H9 (cell line): Measurements from ENCODE around the gene PITRM1. TPM values are rescaled to one million over a fixed set of nuclear protein-coding genes. Genes with fewer than 3 reads are reported as not detected.

ENCODE experiments used
- DNase-seq: peaks from one replicate; pipeline ENCODE4 v3.0.0-alpha.2; 2017
- H2AFZ ChIP-seq: one replicate; pipeline ENCODE4 v1.6.1; 2013; ENCODE audit warnings: mild to moderate bottlenecking, low read length, control low read depth, moderate library complexity
- H2AK5ac ChIP-seq: 2 replicates; pipeline ENCODE4 v1.6.1; 2013; ENCODE audit warnings: low read length, control low read depth, mixed read lengths; ENCODE audit not compliant: insufficient read length
- H2BK120ac ChIP-seq: one replicate; pipeline ENCODE4 v1.6.1; 2013; ENCODE audit warnings: low read depth, mild to moderate bottlenecking, low read length, control low read depth, inconsistent platforms; ENCODE audit not compliant: poor library complexity, severe bottlenecking
- H2BK12ac ChIP-seq: 2 replicates; pipeline ENCODE4 v1.6.1; 2013; ENCODE audit warnings: low read length, control low read depth, mixed read lengths, low read depth; ENCODE audit not compliant: insufficient read length
- H2BK15ac ChIP-seq: 2 replicates; pipeline ENCODE4 v1.6.1; 2013; ENCODE audit warnings: low read depth, low read length, control low read depth
- H2BK20ac ChIP-seq: one replicate; pipeline ENCODE4 v1.6.1; 2013; ENCODE audit warnings: low read depth, mild to moderate bottlenecking, low read length, control low read depth, inconsistent platforms; ENCODE audit not compliant: poor library complexity, severe bottlenecking
- H2BK5ac ChIP-seq: 2 replicates; pipeline ENCODE4 v1.6.1; 2013; ENCODE audit warnings: low read length, control low read depth, mixed read lengths; ENCODE audit not compliant: insufficient read length
- H3K14ac ChIP-seq: 2 replicates; pipeline ENCODE4 v1.6.1; 2013; ENCODE audit warnings: low read length, control low read depth; ENCODE audit not compliant: insufficient read depth
- H3K18ac ChIP-seq: 2 replicates; pipeline ENCODE4 v1.6.1; 2013; ENCODE audit warnings: low read depth, mild to moderate bottlenecking, mixed read lengths, low read length, control low read depth; ENCODE audit not compliant: insufficient read length
- H3K23ac ChIP-seq: 2 replicates; pipeline ENCODE4 v1.6.1; 2013; ENCODE audit warnings: low read length, control low read depth, mixed read lengths, low read depth; ENCODE audit not compliant: insufficient read length
- H3K23me2 ChIP-seq: 2 replicates; pipeline ENCODE4 v1.6.1; 2013; ENCODE audit warnings: low read depth, mild to moderate bottlenecking, mixed read lengths, low read length, control low read depth; ENCODE audit not compliant: insufficient read length, poor library complexity, severe bottlenecking
- H3K27ac ChIP-seq: 2 replicates; pipeline ENCODE4 v1.5.1; 2013; ENCODE audit warnings: low read length, control low read depth, mixed read lengths, low read depth; ENCODE audit not compliant: insufficient read length
- H3K27me3 ChIP-seq: 2 replicates; pipeline ENCODE4 v1.6.1; 2013; ENCODE audit warnings: low read length, control low read depth, inconsistent platforms; ENCODE audit not compliant: insufficient read depth
- H3K4ac ChIP-seq: 2 replicates; pipeline ENCODE4 v1.6.1; 2013; ENCODE audit warnings: low read depth, mild to moderate bottlenecking, control low read depth, inconsistent platforms, low read length, moderate library complexity
- H3K4me1 ChIP-seq: 2 replicates; pipeline ENCODE4 v1.6.1; 2013; ENCODE audit warnings: low read length, control low read depth, inconsistent platforms; ENCODE audit not compliant: insufficient read depth
- H3K4me2 ChIP-seq: 2 replicates; pipeline ENCODE4 v1.6.1; 2013; ENCODE audit warnings: low read length, control low read depth, mixed read lengths; ENCODE audit not compliant: insufficient read length, insufficient read depth
- H3K56ac ChIP-seq: 2 replicates; pipeline ENCODE4 v1.6.1; 2013; ENCODE audit warnings: low read depth, mild to moderate bottlenecking, mixed read lengths, low read length, control low read depth; ENCODE audit not compliant: insufficient read length
- H3K79me1 ChIP-seq: 2 replicates; pipeline ENCODE4 v1.6.1; 2013; ENCODE audit warnings: low read depth, mild to moderate bottlenecking, moderate library complexity, low read length, control low read depth, inconsistent platforms; ENCODE audit not compliant: insufficient read depth, poor library complexity, severe bottlenecking
- H3K79me2 ChIP-seq: 2 replicates; pipeline ENCODE4 v1.6.1; 2013; ENCODE audit warnings: low read length, control low read depth, inconsistent platforms; ENCODE audit not compliant: insufficient read depth
- H3K9ac ChIP-seq: 2 replicates; pipeline ENCODE4 v1.6.1; 2013; ENCODE audit warnings: low read length, control low read depth, mixed read lengths; ENCODE audit not compliant: insufficient read length; ENCODE audit errors: extremely low read depth
- H3K9me3 ChIP-seq: one replicate; pipeline ENCODE4 v1.6.1; 2013; ENCODE audit warnings: low read depth, low read length, inconsistent platforms; ENCODE audit not compliant: control insufficient read depth
- H3T11ph ChIP-seq: one replicate; pipeline ENCODE4 v1.6.1; 2013; ENCODE audit warnings: mild to moderate bottlenecking, low read length, control low read depth, inconsistent platforms
- H4K20me1 ChIP-seq: one replicate; pipeline ENCODE4 v1.6.1; 2013; ENCODE audit not compliant: control insufficient read depth, insufficient read length, insufficient read depth
- H4K5ac ChIP-seq: 2 replicates; pipeline ENCODE4 v1.6.1; 2013; ENCODE audit warnings: low read depth, mild to moderate bottlenecking, mixed read lengths, low read length, control low read depth; ENCODE audit not compliant: insufficient read length
- H4K8ac ChIP-seq: replicated peaks from 2 replicates; pipeline ENCODE4 v1.6.1; 2013; ENCODE audit warnings: low read length, control low read depth, mixed read lengths, low read depth; ENCODE audit not compliant: insufficient read length
- H4K91ac ChIP-seq: 2 replicates; pipeline ENCODE4 v1.6.1; 2013; ENCODE audit warnings: low read depth, mild to moderate bottlenecking, moderate library complexity, mixed read lengths, low read length, control low read depth; ENCODE audit not compliant: insufficient read length
- H3K27ac Mint-ChIP-seq, 3 experiments: 2 replicates in 2 of 3; 3 replicates in 1 of 3; pipeline ENCODE4 v1.8.0; 2020 to 2021; ENCODE audit warnings: mixed read lengths in 3 of 3, mild to moderate bottlenecking in 1 of 3, moderate library complexity in 1 of 3
- H3K27me3 Mint-ChIP-seq: 2 replicates; pipeline ENCODE4 v1.8.0; 2021; ENCODE audit warnings: low read depth, mild to moderate bottlenecking, moderate library complexity, mixed read lengths
- H3K36me3 Mint-ChIP-seq, 3 experiments: 2 replicates in 2 of 3; 3 replicates in 1 of 3; pipeline ENCODE4 v1.8.0; 2020 to 2021; ENCODE audit warnings: low read depth in 3 of 3, mixed read lengths in 3 of 3; ENCODE audit not compliant: insufficient read depth in 1 of 3
- H3K4me1 Mint-ChIP-seq, 2 experiments: 2 replicates each; pipeline ENCODE4 v1.8.0; 2020; ENCODE audit warnings: mixed read lengths in 2 of 2
- H3K4me3 Mint-ChIP-seq, 2 experiments: 2 replicates in 1 of 2; 3 replicates in 1 of 2; pipeline ENCODE4 v1.8.0; 2020 to 2021; ENCODE audit warnings: mild to moderate bottlenecking in 2 of 2, mixed read lengths in 2 of 2, moderate library complexity in 1 of 2
- H3K9me3 Mint-ChIP-seq, 2 experiments: 2 replicates in 1 of 2; 3 replicates in 1 of 2; pipeline ENCODE4 v1.8.0; 2020; ENCODE audit warnings: mild to moderate bottlenecking in 2 of 2, mixed read lengths in 2 of 2, moderate library complexity in 1 of 2
- CTCF ChIP-seq: fragments of 200-600 bp; sonication (generic); conservative IDR thresholded peaks from 3 replicates; pipeline ENCODE4 v1.8.0; 2021; ENCODE audit warnings: antibody characterized with exemption, mild to moderate bottlenecking
- WGBS: extraction: QIAGEN DNeasy Blood & Tissue Kit; methylation state at CpG from one replicate; pipeline ENCODE4 v1.1.7; 2013; ENCODE audit warnings: missing lambda C conversion rate, low lambda C conversion rate, mixed read lengths; ENCODE audit not compliant: insufficient read length; ENCODE audit errors: extremely low coverage; 5-methylcytosine and 5-hydroxymethylcytosine counted together
- total RNA-seq: library from RNA; stranded (reverse); gene quantifications from 2 replicates; pipeline ENCODE4 v1.2.1, GENCODE V29; 2021

Gene PITRM1
- total RNA-seq, 1 experiment from 2014 or later: 27.8 TPM

- Histone ChIP-seq H3T11ph (no peak overlapping the region), H3K79me1 (no peaks in the 10 kb centered on the region), H3K18ac (no peak overlapping the region), H4K20me1 (no peaks in the 10 kb centered on the region), H2AK5ac (no peak overlapping the region), H2BK15ac (no peak overlapping the region), H3K4me2 (no peak overlapping the region), H3K27ac (no peak overlapping the region), H4K8ac (no peak overlapping the region), H2BK20ac (no peak overlapping the region), H2BK120ac (no peak overlapping the region), H3K23me2 (no peaks in the 10 kb centered on the region), H3K9ac (no peak overlapping the region), H4K5ac (no peak overlapping the region), H3K27me3 (no peaks in the 10 kb centered on the region), H3K4me1 (no peaks in the 10 kb centered on the region), H3K4ac (no peak overlapping the region), H3K9me3 (no peaks in the 10 kb centered on the region), H3K14ac (no peak overlapping the region), H3K56ac (no peak overlapping the region), H4K91ac (no peak overlapping the region), H2BK5ac (no peak overlapping the region), H3K79me2 (no peaks in the 10 kb centered on the region), H2AFZ (no peak overlapping the region), H2BK12ac (no peak overlapping the region), H3K23ac (no peak overlapping the region)
- Mint-ChIP-seq H3K4me3 (no peak overlapping the region), H3K27ac (no peak overlapping the region; a peak in 1 of 7 replicates), H3K9me3 (no peaks in the 10 kb centered on the region), H3K36me3 (peaks cover 12 to 79% (median 77%) of the 10 kb centered on the region in 3 experiments; a peak in 6 of 7 replicates), H3K4me1 (no peaks in the 10 kb centered on the region), H3K27me3 (no peaks in the 10 kb centered on the region)
- 100% methylated on average over 2 of the region's 19 CpGs for WGBS
- no peak for DNase-seq
- no peak for TF ChIP-seq CTCF
Observed at GRCh38 chr10:3143791-3144434, 28.7 kb downstream of the PITRM1 start.
